ENCODE results near the gene TTC7B. TPM values are rescaled to one million over a fixed set of nuclear protein-coding genes. Genes with fewer than 3 reads are reported as not detected.

The TTC7B gene
- total RNA-seq, 1 donor from 2014 or later: 6.1 TPM

- no peak overlapping the region for H3K4me3 Mint-ChIP-seq (ENCODE audit: low read depth)
- intact Hi-C loops (cut with micrococcal nuclease): no loop called here
- H3K4me1 Mint-ChIP-seq (ENCODE audit: low read depth): no peaks in the 10 kb centered on the region
Measured at GRCh38 chr14:90523544-90523943, 292.7 kb downstream of the TTC7B start.

GRCh38 chr14:90522571-90523191 is 293.5 kb downstream of the TTC7B start:
- intact Hi-C loops (cut with micrococcal nuclease): no loop called here

More at GRCh38 chr14:90523544-90523943, 292.7 kb downstream of the TTC7B start:
- no peaks in the 10 kb centered on the region for H3K27me3 Mint-ChIP-seq (ENCODE audit: low read depth)
- no peak overlapping the region for H3K27ac Mint-ChIP-seq
- H3K36me3 Mint-ChIP-seq (ENCODE audit: low read depth): no peaks in the 10 kb centered on the region
- DNase-seq (ENCODE audit: low spot score): no peak
- H3K9me3 Mint-ChIP-seq: peaks cover 19% of the 10 kb centered on the region

GRCh38 chr14:90521930-90522483 is 294.2 kb downstream of the TTC7B start:
- Mint-ChIP-seq H3K4me3 (ENCODE audit: low read depth) (no peak overlapping the region), H3K4me1 (ENCODE audit: low read depth) (no peaks in the 10 kb centered on the region), H3K36me3 (ENCODE audit: low read depth) (no peaks in the 10 kb centered on the region), H3K27ac (no peak overlapping the region), H3K27me3 (ENCODE audit: low read depth) (no peaks in the 10 kb centered on the region), H3K9me3 (peaks cover 12% of the 10 kb centered on the region)
- intact Hi-C loops (cut with micrococcal nuclease): no loop called here
- DNase-seq (ENCODE audit: low spot score): no peak

More at GRCh38 chr14:90522571-90523191, 293.5 kb downstream of the TTC7B start:
- Mint-ChIP-seq H3K4me1 (ENCODE audit: low read depth) (no peaks in the 10 kb centered on the region), H3K9me3 (peaks cover 17% of the 10 kb centered on the region), H3K27me3 (ENCODE audit: low read depth) (no peaks in the 10 kb centered on the region), H3K27ac (no peak overlapping the region), H3K36me3 (ENCODE audit: low read depth) (no peaks in the 10 kb centered on the region), H3K4me3 (ENCODE audit: low read depth) (no peak overlapping the region)
- no peak for DNase-seq (ENCODE audit: low spot score)

DNA sequence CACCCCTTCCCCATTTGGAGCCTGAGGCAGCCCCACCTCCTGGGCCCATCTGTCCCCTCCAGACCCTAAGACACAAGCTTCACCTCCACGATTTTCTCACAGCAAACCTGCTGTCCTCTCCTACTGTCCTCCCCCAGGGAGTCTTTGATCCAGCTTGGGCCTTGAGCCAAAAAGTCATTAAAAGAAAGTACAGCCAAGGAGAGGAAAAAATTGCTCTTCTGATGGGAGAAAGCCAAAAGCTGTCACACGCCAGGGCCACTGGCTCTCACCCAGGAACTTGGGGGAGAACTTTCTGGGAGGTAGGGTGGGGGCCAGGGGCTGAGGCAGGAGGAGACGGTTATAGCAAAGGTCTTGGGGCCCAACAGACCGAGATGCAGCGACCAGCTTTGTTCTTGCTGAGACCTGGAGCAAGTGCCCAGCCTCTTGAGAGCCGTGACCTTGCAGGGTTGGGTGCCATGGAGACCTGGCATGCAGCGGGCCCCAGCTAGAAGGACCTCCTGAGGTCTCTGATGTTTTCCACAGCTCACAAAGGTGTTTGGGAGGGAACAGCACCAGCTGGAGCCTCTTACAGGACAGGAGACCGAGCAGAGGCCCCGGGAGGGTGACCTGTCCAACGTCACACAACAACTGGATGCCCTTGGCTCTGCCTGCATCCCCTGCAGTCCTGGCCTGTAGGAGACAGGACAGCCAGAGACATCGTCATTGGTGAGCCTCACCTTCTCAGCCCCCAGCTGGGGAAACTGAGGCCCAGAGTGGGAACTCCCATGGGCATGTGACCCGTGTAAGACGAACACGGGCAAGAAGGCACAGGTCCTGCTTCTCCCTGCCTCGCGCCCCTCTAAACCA is 294.9 kb downstream of the TTC7B start:
- Mint-ChIP-seq H3K27me3 (ENCODE audit: low read depth) (no peaks in the 10 kb centered on the region), H3K9me3 (peaks cover 5% of the 10 kb centered on the region), H3K27ac (no peak overlapping the region), H3K36me3 (ENCODE audit: low read depth) (no peaks in the 10 kb centered on the region), H3K4me1 (ENCODE audit: low read depth) (no peaks in the 10 kb centered on the region), H3K4me3 (ENCODE audit: low read depth) (no peak overlapping the region)
- intact Hi-C loops (cut with micrococcal nuclease): no loop called here
- no peak for DNase-seq (ENCODE audit: low spot score)

DNA sequence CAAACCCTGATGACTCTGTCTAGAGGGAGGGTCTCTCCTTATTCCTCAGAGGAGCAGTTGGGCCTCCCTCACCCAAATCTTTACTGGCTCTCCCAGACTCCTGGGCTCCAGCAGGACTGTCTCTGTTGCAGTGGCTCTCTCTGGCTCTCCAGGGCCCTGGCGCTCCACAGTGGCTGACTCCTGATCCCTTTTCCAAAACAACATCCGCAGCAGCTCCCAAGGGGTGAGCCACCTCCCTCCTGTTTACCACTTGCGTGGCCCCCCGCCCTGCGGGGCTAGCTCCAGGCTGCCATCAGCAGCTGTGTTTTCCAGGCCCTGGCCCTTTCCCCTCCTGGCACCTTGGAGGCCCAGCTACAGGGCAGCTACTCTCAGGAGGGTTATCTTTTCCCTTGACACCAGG is 295.9 kb downstream of the TTC7B start:
- H3K27me3 Mint-ChIP-seq (ENCODE audit: low read depth): no peaks in the 10 kb centered on the region
- no peak for DNase-seq (ENCODE audit: low spot score)
- H3K27ac Mint-ChIP-seq: no peak overlapping the region
- H3K9me3 Mint-ChIP-seq: no peaks in the 10 kb centered on the region
- H3K4me3 Mint-ChIP-seq (ENCODE audit: low read depth): no peak overlapping the region
- intact Hi-C loops (cut with micrococcal nuclease): no loop called here
- H3K36me3 Mint-ChIP-seq (ENCODE audit: low read depth): no peaks in the 10 kb centered on the region
- no peaks in the 10 kb centered on the region for H3K4me1 Mint-ChIP-seq (ENCODE audit: low read depth)

GRCh38 chr14:90519262-90519920 is 296.8 kb downstream of the TTC7B start:
- Mint-ChIP-seq H3K27ac (no peak overlapping the region), H3K36me3 (ENCODE audit: low read depth) (no peaks in the 10 kb centered on the region), H3K9me3 (no peaks in the 10 kb centered on the region), H3K27me3 (ENCODE audit: low read depth) (no peaks in the 10 kb centered on the region), H3K4me3 (ENCODE audit: low read depth) (no peak overlapping the region), H3K4me1 (ENCODE audit: low read depth) (no peaks in the 10 kb centered on the region)
- DNase-seq (ENCODE audit: low spot score): no peak
- intact Hi-C loops (cut with micrococcal nuclease): no loop called here

- H3K4me1 Mint-ChIP-seq (ENCODE audit: low read depth): no peaks in the 10 kb centered on the region
- peak; percentile 24 for DNase-seq (ENCODE audit: low spot score)
- intact Hi-C loops (cut with micrococcal nuclease): no loop called here
- no peak overlapping the region for H3K27ac Mint-ChIP-seq
- H3K9me3 Mint-ChIP-seq: no peaks in the 10 kb centered on the region
- no peak overlapping the region for H3K4me3 Mint-ChIP-seq (ENCODE audit: low read depth)
- no peaks in the 10 kb centered on the region for H3K36me3 Mint-ChIP-seq (ENCODE audit: low read depth)
- no peaks in the 10 kb centered on the region for H3K27me3 Mint-ChIP-seq (ENCODE audit: low read depth)
Measured at GRCh38 chr14:90518941-90519256, 297.3 kb downstream of the TTC7B start.

- Mint-ChIP-seq H3K4me1 (ENCODE audit: low read depth) (no peaks in the 10 kb centered on the region), H3K36me3 (ENCODE audit: low read depth) (no peaks in the 10 kb centered on the region), H3K9me3 (no peaks in the 10 kb centered on the region), H3K27me3 (ENCODE audit: low read depth) (no peaks in the 10 kb centered on the region), H3K4me3 (ENCODE audit: low read depth) (no peak overlapping the region), H3K27ac (no peak overlapping the region)
- intact Hi-C loops (cut with micrococcal nuclease): no loop called here
- DNase-seq (ENCODE audit: low spot score): no peak
Measured at GRCh38 chr14:90518069-90518940, 297.9 kb downstream of the TTC7B start.

GRCh38 chr14:90517076-90517841 is 299.0 kb downstream of the TTC7B start:
- Mint-ChIP-seq H3K27me3 (ENCODE audit: low read depth) (no peaks in the 10 kb centered on the region), H3K36me3 (ENCODE audit: low read depth) (no peaks in the 10 kb centered on the region), H3K9me3 (no peaks in the 10 kb centered on the region), H3K4me1 (ENCODE audit: low read depth) (no peaks in the 10 kb centered on the region), H3K27ac (no peak overlapping the region), H3K4me3 (ENCODE audit: low read depth) (no peak overlapping the region)
- no peak for DNase-seq (ENCODE audit: low spot score)
- intact Hi-C loops (cut with micrococcal nuclease): no loop called here

DNA sequence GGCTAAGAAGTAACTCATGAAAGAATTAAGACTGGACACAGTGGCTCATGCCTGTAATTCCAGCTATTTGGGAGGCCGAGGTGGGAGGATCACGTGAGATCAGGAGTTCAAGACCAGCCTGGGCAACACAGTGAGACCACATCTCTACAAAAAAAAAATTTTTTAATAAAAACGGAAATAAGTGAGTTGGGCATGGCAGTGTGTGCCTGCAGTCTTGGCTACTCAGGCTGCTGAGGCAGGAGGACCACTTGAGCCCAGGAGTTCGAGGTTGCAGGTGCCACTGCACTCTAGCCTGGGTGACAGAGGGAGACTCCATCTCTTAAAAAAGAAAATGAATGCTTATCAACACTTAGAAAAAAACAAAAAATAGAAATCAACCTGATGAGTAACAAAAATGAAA is 301.7 kb downstream of the TTC7B start:
- Mint-ChIP-seq H3K27me3 (ENCODE audit: low read depth) (peaks cover 4% of the 10 kb centered on the region), H3K27ac (no peak overlapping the region), H3K36me3 (ENCODE audit: low read depth) (no peaks in the 10 kb centered on the region), H3K4me1 (ENCODE audit: low read depth) (no peaks in the 10 kb centered on the region), H3K9me3 (no peaks in the 10 kb centered on the region), H3K4me3 (ENCODE audit: low read depth) (no peak overlapping the region)
- no peak for DNase-seq (ENCODE audit: low spot score)
- intact Hi-C loops (cut with micrococcal nuclease): no loop called here

DNA sequence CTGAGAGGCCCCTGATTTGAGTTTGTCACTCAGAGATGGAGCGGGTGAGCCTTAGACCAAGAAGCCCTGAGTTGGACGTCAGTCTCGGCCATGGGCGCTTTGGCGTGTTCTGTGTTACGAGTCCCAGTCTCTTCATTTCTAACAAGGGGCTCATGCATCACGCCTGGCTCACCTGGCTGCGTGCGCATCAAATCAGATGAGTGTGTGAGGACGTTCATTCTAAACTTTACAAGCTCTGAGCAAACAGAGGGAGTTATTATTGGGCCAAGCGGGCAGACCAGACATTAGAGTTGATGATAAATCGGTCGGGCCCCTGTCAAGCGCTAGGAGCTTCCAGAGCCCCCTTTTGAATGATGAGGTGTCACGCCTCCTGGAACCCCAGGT is 302.2 kb downstream of the TTC7B start:
- H3K4me1 Mint-ChIP-seq (ENCODE audit: low read depth): no peaks in the 10 kb centered on the region
- no peak overlapping the region for H3K4me3 Mint-ChIP-seq (ENCODE audit: low read depth)
- no peak overlapping the region for H3K27ac Mint-ChIP-seq
- H3K27me3 Mint-ChIP-seq (ENCODE audit: low read depth): peaks cover 9% of the 10 kb centered on the region
- intact Hi-C loops (cut with micrococcal nuclease): no loop called here
- DNase-seq (ENCODE audit: low spot score): no peak
- no peaks in the 10 kb centered on the region for H3K36me3 Mint-ChIP-seq (ENCODE audit: low read depth)
- H3K9me3 Mint-ChIP-seq: no peaks in the 10 kb centered on the region
